MM.1S (cell line): ENCODE measurements around the gene RAB8A.

Experiments used
- DNase-seq: peaks from one replicate; pipeline ENCODE4 v3.0.0-alpha.2; 2015
- H2AFZ ChIP-seq: fragments of 300-600 bp; sonication (generic); 2 replicates; pipeline ENCODE4 v1.6.0; 2016; ENCODE audit warnings: antibody characterized with exemption, low read length
- H3F3A ChIP-seq: fragments of 300-600 bp; sonication (generic); 2 replicates; pipeline ENCODE4 v1.6.1; 2016; ENCODE audit warnings: mild to moderate bottlenecking, antibody characterized with exemption, low read length, moderate library complexity, mixed read lengths; ENCODE audit not compliant: insufficient read depth
- H3K27ac ChIP-seq: fragments of 300-600 bp; sonication (generic); 2 replicates; pipeline ENCODE4 v1.5.1; 2016; ENCODE audit warnings: mild to moderate bottlenecking, low read length
- H3K27me3 ChIP-seq: fragments of 300-600 bp; sonication (generic); replicated peaks from 2 replicates; pipeline ENCODE4 v1.6.0; 2016; ENCODE audit warnings: low read length; ENCODE audit not compliant: insufficient read depth
- H3K36me3 ChIP-seq: fragments of 300-600 bp; sonication (generic); replicated peaks from 2 replicates; pipeline ENCODE4 v1.6.1; 2016; ENCODE audit warnings: mild to moderate bottlenecking, low read length, mixed read lengths; ENCODE audit not compliant: insufficient read depth
- H3K4me1 ChIP-seq: fragments of 300-600 bp; sonication (generic); 2 replicates; pipeline ENCODE4 v1.6.1; 2016; ENCODE audit warnings: low read length, mixed read lengths
- H3K4me2 ChIP-seq: fragments of 300-600 bp; sonication (generic); 2 replicates; pipeline ENCODE4 v1.6.0; 2016; ENCODE audit warnings: low read depth, low read length
- H3K4me3 ChIP-seq: fragments of 300-600 bp; sonication (generic); 2 replicates; pipeline ENCODE4 v1.5.1; 2016; ENCODE audit warnings: low read length, mixed read lengths
- H3K79me2 ChIP-seq: fragments of 300-600 bp; sonication (generic); 2 replicates; pipeline ENCODE4 v1.6.1; 2016; ENCODE audit warnings: mixed run types, low read length, mixed read lengths
- H3K9ac ChIP-seq: fragments of 300-600 bp; sonication (generic); 2 replicates; pipeline ENCODE4 v1.6.1; 2016; ENCODE audit warnings: low read length, mixed read lengths
- H3K9me2 ChIP-seq: fragments of 300-600 bp; sonication (generic); replicated peaks from 2 replicates; pipeline ENCODE4 v1.6.1; 2016; ENCODE audit warnings: mild to moderate bottlenecking, low read length, mixed read lengths; ENCODE audit not compliant: insufficient read depth
- H3K9me3 ChIP-seq: fragments of 300-600 bp; sonication (generic); replicated peaks from 2 replicates; pipeline ENCODE4 v1.6.1; 2016; ENCODE audit warnings: mild to moderate bottlenecking, low read length, mixed read lengths; ENCODE audit not compliant: insufficient read depth
- H4K20me1 ChIP-seq: fragments of 300-600 bp; sonication (generic); 2 replicates; pipeline ENCODE4 v1.6.1; 2016; ENCODE audit warnings: mild to moderate bottlenecking, low read length, moderate library complexity, mixed read lengths; ENCODE audit not compliant: insufficient read depth
- EZH2 ChIP-seq: fragments of 300-600 bp; sonication (generic); optimal IDR thresholded peaks from 2 replicates; pipeline ENCODE3; 2017; ENCODE audit warnings: low read depth, mild to moderate bottlenecking, antibody characterized with exemption, low read length, mixed read lengths
- EZH2phosphoT487 ChIP-seq: fragments of 300-600 bp; sonication (generic); IDR thresholded peaks from 2 replicates; pipeline ENCODE4 v1.6.1; 2018; ENCODE audit warnings: antibody characterized with exemption, low read length
- TF ChIP-seq, protein P1 (sequence below): fragments of 300-600 bp; sonication (generic); IDR thresholded peaks from 2 replicates; pipeline ENCODE4 v1.5.1; 2016; ENCODE audit warnings: antibody characterized with exemption, low read length, mixed read lengths

RAB8A gene

DNA sequence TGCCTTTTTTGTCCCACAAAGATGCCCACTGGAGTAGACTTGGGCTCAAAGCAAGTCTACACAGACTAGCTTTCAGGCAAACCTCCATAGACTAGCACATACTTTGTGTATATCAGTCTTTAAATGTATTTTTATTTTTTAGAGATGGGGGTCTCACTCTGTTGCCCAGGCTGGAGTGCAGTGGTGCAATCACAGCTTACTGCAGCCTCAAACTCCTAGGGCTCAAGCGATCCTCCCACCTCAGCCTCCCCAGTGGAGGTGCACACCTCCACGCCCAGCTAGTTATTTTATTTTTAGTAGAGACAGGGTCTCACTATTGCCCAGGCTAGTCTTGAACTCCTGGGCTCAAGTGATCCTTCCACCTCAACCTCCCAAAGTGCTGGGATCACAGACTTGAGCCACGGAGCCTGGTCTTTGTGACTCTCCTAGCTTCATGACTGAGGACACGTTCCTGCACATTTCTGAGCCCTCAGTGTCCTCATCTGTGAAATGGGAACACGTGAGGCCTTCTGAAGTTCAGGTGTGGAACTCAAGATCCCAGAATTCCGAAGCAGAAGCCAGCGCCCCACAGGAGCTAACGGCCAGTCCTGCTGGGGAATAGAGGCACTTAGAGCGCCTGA is 40.5 kb upstream of the RAB8A start:
- Histone ChIP-seq H3K27me3 (no peaks in the 10 kb centered on the region), H3K9ac (peak overlapping the region; percentile 34; the same call in 1 of the 2 replicates), H3K27ac (peak overlapping the region; percentile 82; the same call in 1 of the 2 replicates), H4K20me1 (no peaks in the 10 kb centered on the region), H3K9me3 (no peaks in the 10 kb centered on the region), H3K4me3 (no peak overlapping the region), H3K9me2 (no peaks in the 10 kb centered on the region), H2AFZ (peak overlapping the region; percentile 72), H3K4me1 (peaks cover 22% of the 10 kb centered on the region), H3K36me3 (no peaks in the 10 kb centered on the region), H3K79me2 (peaks cover 6% of the 10 kb centered on the region), H3F3A (peaks cover 23% of the 10 kb centered on the region), H3K4me2 (peak overlapping the region; percentile 40; the same call in 1 of the 2 replicates)
- DNase-seq = no peak
- TF ChIP-seq EZH2 = no peak
- TF ChIP-seq, protein P1, sequence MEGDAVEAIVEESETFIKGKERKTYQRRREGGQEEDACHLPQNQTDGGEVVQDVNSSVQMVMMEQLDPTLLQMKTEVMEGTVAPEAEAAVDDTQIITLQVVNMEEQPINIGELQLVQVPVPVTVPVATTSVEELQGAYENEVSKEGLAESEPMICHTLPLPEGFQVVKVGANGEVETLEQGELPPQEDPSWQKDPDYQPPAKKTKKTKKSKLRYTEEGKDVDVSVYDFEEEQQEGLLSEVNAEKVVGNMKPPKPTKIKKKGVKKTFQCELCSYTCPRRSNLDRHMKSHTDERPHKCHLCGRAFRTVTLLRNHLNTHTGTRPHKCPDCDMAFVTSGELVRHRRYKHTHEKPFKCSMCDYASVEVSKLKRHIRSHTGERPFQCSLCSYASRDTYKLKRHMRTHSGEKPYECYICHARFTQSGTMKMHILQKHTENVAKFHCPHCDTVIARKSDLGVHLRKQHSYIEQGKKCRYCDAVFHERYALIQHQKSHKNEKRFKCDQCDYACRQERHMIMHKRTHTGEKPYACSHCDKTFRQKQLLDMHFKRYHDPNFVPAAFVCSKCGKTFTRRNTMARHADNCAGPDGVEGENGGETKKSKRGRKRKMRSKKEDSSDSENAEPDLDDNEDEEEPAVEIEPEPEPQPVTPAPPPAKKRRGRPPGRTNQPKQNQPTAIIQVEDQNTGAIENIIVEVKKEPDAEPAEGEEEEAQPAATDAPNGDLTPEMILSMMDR = no peak
- TF ChIP-seq EZH2phosphoT487 = no peak

DNA sequence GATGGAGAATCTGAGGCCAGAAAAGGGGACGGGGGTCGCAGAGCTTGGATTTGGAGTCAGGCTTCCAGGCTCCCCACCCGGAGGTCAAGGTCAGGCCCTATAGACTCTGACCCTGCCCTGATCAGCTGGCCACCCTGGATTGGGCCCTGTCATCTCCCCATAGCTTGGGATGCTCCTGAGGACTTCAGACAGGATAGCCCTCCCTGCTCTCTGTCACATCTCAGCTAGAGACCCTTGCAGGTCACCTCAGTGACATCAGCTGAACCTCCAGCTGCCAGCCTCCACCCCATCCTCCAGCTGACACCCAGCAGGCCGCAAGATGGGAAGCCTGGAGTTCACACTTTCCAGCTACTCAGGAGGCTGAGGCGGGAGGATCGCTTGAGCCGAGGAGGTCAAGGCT is 38.2 kb upstream of the RAB8A start:
- Histone ChIP-seq H3K27me3 (no peaks in the 10 kb centered on the region), H3K4me1 (peaks cover 24% of the 10 kb centered on the region), H4K20me1 (no peaks in the 10 kb centered on the region), H3F3A (peaks cover 37% of the 10 kb centered on the region), H3K27ac (no peak overlapping the region), H3K9me2 (no peaks in the 10 kb centered on the region), H3K9ac (no peak overlapping the region), H3K4me3 (no peak overlapping the region), H3K79me2 (peaks cover 27% of the 10 kb centered on the region), H3K4me2 (no peak overlapping the region), H2AFZ (no peak overlapping the region), H3K36me3 (no peaks in the 10 kb centered on the region), H3K9me3 (no peaks in the 10 kb centered on the region)
- DNase-seq = no peak
- TF ChIP-seq EZH2 (no peak), EZH2phosphoT487 (no peak)
- TF ChIP-seq, protein P1 = no peak

DNA sequence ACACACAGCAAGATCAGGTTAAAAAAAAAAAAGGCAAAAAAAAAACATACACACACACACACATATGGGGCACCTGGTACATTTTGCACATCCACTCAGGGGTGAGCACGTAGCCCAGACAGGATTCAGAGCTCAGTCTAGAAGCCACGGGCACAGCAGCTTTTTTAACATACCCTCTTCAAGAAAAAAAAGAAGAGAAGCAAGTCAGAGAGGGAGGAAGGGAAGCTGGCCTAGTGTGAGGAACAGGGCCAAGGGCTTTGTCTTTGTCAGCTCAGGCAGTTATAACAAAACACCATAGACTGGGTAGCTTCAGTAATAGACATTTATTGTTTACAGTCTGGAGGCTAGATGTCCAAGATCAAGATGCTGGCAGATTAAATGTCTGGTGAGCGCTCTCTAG is 37.7 kb upstream of the RAB8A start:
- Histone ChIP-seq H3K4me2 (no peak overlapping the region), H3K36me3 (no peaks in the 10 kb centered on the region), H3K79me2 (peaks cover 27% of the 10 kb centered on the region), H4K20me1 (no peaks in the 10 kb centered on the region), H3K4me3 (no peak overlapping the region), H3K9me3 (no peaks in the 10 kb centered on the region), H3K27me3 (no peaks in the 10 kb centered on the region), H3K27ac (no peak overlapping the region), H3F3A (peaks cover 42% of the 10 kb centered on the region), H3K9me2 (no peaks in the 10 kb centered on the region), H3K4me1 (peaks cover 26% of the 10 kb centered on the region), H3K9ac (no peak overlapping the region), H2AFZ (no peak overlapping the region)
- no peak for DNase-seq
- TF ChIP-seq EZH2 = no peak
- no peak for TF ChIP-seq EZH2phosphoT487
- TF ChIP-seq, protein P1 = no peak
